Ascending aorta (tissue), 2 donors: ENCODE results near the gene ZNF581. TPM values are rescaled to one million over a fixed set of nuclear protein-coding genes. Genes with fewer than 3 reads are reported as not detected.

Experiments
- DNase-seq, 2 donors: peaks; one replicate each; pipeline ENCODE4 v3.0.0-alpha.2; 2019; ENCODE audit warnings: low spot score in 2 of 2
- H3K27ac ChIP-seq, 2 donors: fragments of 200-600 bp; sonication (generic); one replicate each; pipeline ENCODE4 v1.5.1; 2016 to 2017; ENCODE audit warnings: mild to moderate bottlenecking in 1 of 2
- H3K27me3 ChIP-seq: fragments of 200-600 bp; sonication (generic); one replicate; pipeline ENCODE4 v1.5.1; 2017
- H3K36me3 ChIP-seq, 2 donors: fragments of 200-600 bp; sonication (generic); one replicate each; pipeline ENCODE4 v1.5.1; 2016
- H3K4me1 ChIP-seq, 2 donors: fragments of 200-600 bp; sonication (generic); one replicate each; pipeline ENCODE4 v1.5.1; 2016 to 2017; ENCODE audit warnings: mild to moderate bottlenecking in 1 of 2
- H3K4me3 ChIP-seq, 2 donors: fragments of 200-600 bp; sonication (generic); one replicate each; pipeline ENCODE4 v1.5.1; 2016 to 2017; ENCODE audit warnings: mild to moderate bottlenecking in 1 of 2
- H3K9me3 ChIP-seq, 2 donors: fragments of 200-600 bp; sonication (generic); one replicate each; pipeline ENCODE4 v1.5.1; 2016
- intact Hi-C: fragments of 100-400 bp; cut with DNase I; formaldehyde crosslinking; loops from one replicate; pipeline ENCODE4 v1.15.1; 2023
- total RNA-seq: library from RNA; depleted of rRNA; stranded (reverse); fragments of >200 nt; gene quantifications from one replicate; pipeline ENCODE4 v1.1.0, GENCODE V29; 2016
- TF ChIP-seq, protein P1 (sequence below), 3 experiments: fragments of 200-600 bp in 2 of 3; fragments of 450-650 bp in 1 of 3; sonication (generic) in 2 of 3; IDR thresholded peaks; one replicate each; pipeline ENCODE4 v1.5.1; 2016 to 2019; ENCODE audit warnings: antibody characterized with exemption in 3 of 3, mild to moderate bottlenecking in 1 of 3, moderate library complexity in 1 of 3

The ZNF581 gene
- total RNA-seq, 1 donor from 2014 or later, result 12.1 TPM

DNA sequence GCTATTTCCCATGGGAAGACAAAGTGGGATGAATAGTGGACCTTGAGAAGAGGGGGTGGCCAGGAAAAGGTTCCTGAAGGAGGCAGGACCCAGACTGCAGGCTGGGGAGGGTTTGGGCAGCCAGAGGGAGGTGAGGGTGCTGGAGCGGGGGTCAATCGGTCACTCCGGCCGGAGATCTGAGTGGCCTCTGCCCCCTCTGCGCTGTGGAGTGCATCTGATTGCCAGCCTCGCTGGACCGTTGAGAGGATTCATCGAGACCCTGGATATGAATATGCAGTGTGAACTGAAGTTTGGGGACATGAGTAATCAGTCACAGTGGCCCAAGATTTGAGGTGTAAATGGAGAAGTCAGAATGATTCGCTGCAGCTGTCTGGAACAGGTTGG is 8.1 kb upstream of the ZNF581 start:
- TF ChIP-seq, protein P1, sequence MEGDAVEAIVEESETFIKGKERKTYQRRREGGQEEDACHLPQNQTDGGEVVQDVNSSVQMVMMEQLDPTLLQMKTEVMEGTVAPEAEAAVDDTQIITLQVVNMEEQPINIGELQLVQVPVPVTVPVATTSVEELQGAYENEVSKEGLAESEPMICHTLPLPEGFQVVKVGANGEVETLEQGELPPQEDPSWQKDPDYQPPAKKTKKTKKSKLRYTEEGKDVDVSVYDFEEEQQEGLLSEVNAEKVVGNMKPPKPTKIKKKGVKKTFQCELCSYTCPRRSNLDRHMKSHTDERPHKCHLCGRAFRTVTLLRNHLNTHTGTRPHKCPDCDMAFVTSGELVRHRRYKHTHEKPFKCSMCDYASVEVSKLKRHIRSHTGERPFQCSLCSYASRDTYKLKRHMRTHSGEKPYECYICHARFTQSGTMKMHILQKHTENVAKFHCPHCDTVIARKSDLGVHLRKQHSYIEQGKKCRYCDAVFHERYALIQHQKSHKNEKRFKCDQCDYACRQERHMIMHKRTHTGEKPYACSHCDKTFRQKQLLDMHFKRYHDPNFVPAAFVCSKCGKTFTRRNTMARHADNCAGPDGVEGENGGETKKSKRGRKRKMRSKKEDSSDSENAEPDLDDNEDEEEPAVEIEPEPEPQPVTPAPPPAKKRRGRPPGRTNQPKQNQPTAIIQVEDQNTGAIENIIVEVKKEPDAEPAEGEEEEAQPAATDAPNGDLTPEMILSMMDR (IDR thresholded peaks at IDR 0.05), result no peak
- intact Hi-C loops, result loop anchor here (2.0 kb wide), 1 partner anchor 55 kb away; the partner anchor contains the start of gene ZNF579

DNA sequence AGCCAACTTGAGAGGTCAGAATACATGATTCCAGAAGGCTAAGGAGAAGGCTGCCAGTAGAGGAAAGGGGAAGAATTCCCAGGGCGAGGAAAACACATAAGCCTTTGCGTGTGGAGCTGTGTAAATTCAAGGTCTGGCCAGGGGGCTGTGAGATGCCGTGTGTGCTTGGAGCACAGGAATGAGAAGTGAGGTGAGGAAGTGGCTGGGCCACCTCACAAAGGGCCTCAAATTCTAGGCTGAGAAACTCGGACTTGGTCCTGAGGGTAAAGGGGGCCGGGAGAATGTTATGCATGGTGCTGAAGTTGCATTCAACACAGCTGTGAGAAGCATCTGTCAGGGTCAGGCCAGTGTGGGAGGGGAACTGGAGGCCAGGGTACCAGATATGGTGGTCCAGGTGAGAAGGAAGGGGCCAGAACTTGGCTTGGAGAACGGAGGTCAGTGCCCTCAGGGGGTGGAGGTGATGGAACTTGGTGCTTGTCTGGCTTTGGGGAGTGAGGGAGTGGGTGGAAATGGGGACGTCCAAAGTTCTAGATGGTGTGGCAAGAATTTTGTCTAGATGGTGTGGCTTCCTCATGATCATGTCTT is 7.5 kb upstream of the ZNF581 start:
- peak overlapping the region; percentile 90 to 92 for H3K4me3 ChIP-seq
- no peaks in the 10 kb centered on the region for H3K9me3 ChIP-seq
- TF ChIP-seq, protein P1 (IDR thresholded peaks at IDR 0.05), result no peak
- H3K27me3 ChIP-seq, result no peaks in the 10 kb centered on the region
- H3K36me3 ChIP-seq, result no peaks in the 10 kb centered on the region
- H3K27ac ChIP-seq, result peak overlapping the region; percentile 98 to 100
- peaks cover 21 to 39% of the 10 kb centered on the region in 2 donors for H3K4me1 ChIP-seq
- no peak for DNase-seq
- intact Hi-C loops, result loop anchor here (2.0 kb wide), 1 partner anchor 55 kb away; the partner anchor contains the start of gene ZNF579

More for the DNA sequence above, 8.1 kb upstream of the ZNF581 start:
- no peaks in the 10 kb centered on the region for H3K36me3 ChIP-seq
- no peak for DNase-seq
- no peaks in the 10 kb centered on the region for H3K27me3 ChIP-seq
- H3K4me3 ChIP-seq, result peak overlapping the region; percentile 90 to 92
- H3K9me3 ChIP-seq, result no peaks in the 10 kb centered on the region
- peaks cover 18 to 39% of the 10 kb centered on the region in 2 donors for H3K4me1 ChIP-seq
- H3K27ac ChIP-seq, result peak overlapping the region; percentile 98 to 100

GRCh38 chr19:55636723-55637122 is 6.7 kb upstream of the ZNF581 start:
- Histone ChIP-seq H3K4me3 (peak overlapping the region; percentile 90 to 92), H3K27ac (peak overlapping the region; percentile 22 to 29), H3K9me3 (no peaks in the 10 kb centered on the region), H3K36me3 (no peaks in the 10 kb centered on the region), H3K4me1 (peaks cover 21 to 39% of the 10 kb centered on the region in 2 donors), H3K27me3 (no peaks in the 10 kb centered on the region)
- intact Hi-C loops, result no loop called here
- DNase-seq, result no peak
- TF ChIP-seq, protein P1 (IDR thresholded peaks at IDR 0.05), result no peak

DNA sequence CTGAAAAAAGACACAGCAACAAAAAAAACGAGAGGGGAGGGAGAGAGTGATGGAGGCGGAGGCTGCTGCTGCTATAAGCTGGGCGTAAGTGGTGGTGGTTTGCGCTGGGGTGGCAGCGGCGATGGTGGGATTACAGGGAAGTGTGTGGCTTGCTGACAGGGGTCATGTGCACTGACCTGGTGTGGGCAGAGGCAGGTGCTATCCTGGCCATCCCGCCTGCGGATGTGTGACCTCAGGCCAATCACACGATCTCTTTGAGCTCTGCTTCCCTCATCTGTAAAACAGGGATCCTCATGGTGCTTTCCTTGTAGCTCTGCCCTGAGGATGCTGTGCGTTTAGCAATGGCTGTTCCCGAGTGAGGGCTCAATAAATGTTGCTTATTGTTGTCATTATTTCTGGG is 5.9 kb upstream of the ZNF581 start:
- TF ChIP-seq, protein P1 (IDR thresholded peaks at IDR 0.05), result no peak
- H3K36me3 ChIP-seq, result no peaks in the 10 kb centered on the region
- intact Hi-C loops, result no loop called here
- H3K9me3 ChIP-seq, result no peaks in the 10 kb centered on the region
- no peak overlapping the region for H3K4me3 ChIP-seq
- H3K27ac ChIP-seq, result no peak overlapping the region
- peaks cover 22 to 39% of the 10 kb centered on the region in 2 donors for H3K4me1 ChIP-seq
- H3K27me3 ChIP-seq, result no peaks in the 10 kb centered on the region
- no peak for DNase-seq

GRCh38 chr19:55638864-55639359 is 4.5 kb upstream of the ZNF581 start:
- intact Hi-C loops, result no loop called here
- Histone ChIP-seq H3K27me3 (no peaks in the 10 kb centered on the region), H3K4me3 (no peak overlapping the region), H3K36me3 (no peaks in the 10 kb centered on the region), H3K4me1 (peaks cover 28 to 39% of the 10 kb centered on the region in 2 donors), H3K27ac (peak overlapping the region in 1 of 2 donors; percentile 98), H3K9me3 (no peaks in the 10 kb centered on the region)
- TF ChIP-seq, protein P1 (IDR thresholded peaks at IDR 0.05), result peak in 2 of 3 experiments; percentile 29 to 30
- no peak for DNase-seq
